A673 (cell line): ENCODE data around the gene AGRN. TPM values are rescaled to one million over a fixed set of nuclear protein-coding genes. Genes with fewer than 3 reads are reported as not detected.

Experiments used
- BruUV-seq: library from RNA; stranded (reverse); fragments of 400-500 nt; replicated peaks from 2 replicates; lab custom pipeline; 2021; lab: Mats Ljungman, UMichigan
- CTCF ChIA-PET: fragments of 300-600 bp; sonication (Branson Sonifier 250); formaldehyde crosslinking; loops from one replicate; lab custom pipeline; 2022; ENCODE audit warnings: antibody characterized with exemption; lab: Charles Lee
- POLR2A ChIA-PET: fragments of 300-600 bp; sonication (Branson Sonifier 250); formaldehyde crosslinking; loops from one replicate; lab custom pipeline; 2022; ENCODE audit warnings: antibody characterized with exemption; ENCODE audit not compliant: low non-redundant PET; lab: Charles Lee
- DNase-seq: peaks from one replicate; pipeline ENCODE4 v3.0.0-alpha.2; 2015; ENCODE audit warnings: low spot score
- H3K27ac ChIP-seq: fragments of 200-600 bp; sonication (generic); 2 replicates; pipeline ENCODE4 v1.5.1; 2016; ENCODE audit warnings: mixed run types, low read depth, mild to moderate bottlenecking, mixed read lengths, antibody characterized with exemption, low read length; ENCODE audit not compliant: poor library complexity, severe bottlenecking
- H3K27me3 ChIP-seq: fragments of 200-600 bp; sonication (generic); replicated peaks from 2 replicates; pipeline ENCODE4 v1.6.1; 2017; ENCODE audit warnings: mixed run types, low read depth, mild to moderate bottlenecking, mixed read lengths, antibody characterized with exemption, low read length; ENCODE audit not compliant: insufficient read depth, poor library complexity
- H3K36me3 ChIP-seq: fragments of 200-600 bp; sonication (generic); 2 replicates; pipeline ENCODE4 v1.6.1; 2016; ENCODE audit warnings: mixed run types, mild to moderate bottlenecking, mixed read lengths, antibody characterized with exemption, low read length; ENCODE audit not compliant: insufficient read depth, poor library complexity, severe bottlenecking
- H3K4me1 ChIP-seq: fragments of 200-600 bp; sonication (generic); 2 replicates; pipeline ENCODE4 v1.6.1; 2017; ENCODE audit warnings: mixed run types, mild to moderate bottlenecking, mixed read lengths, antibody characterized with exemption, low read length; ENCODE audit not compliant: insufficient read depth, poor library complexity, severe bottlenecking
- H3K4me3 ChIP-seq: fragments of 200-600 bp; sonication (generic); 2 replicates; pipeline ENCODE4 v1.5.1; 2016; ENCODE audit warnings: low read depth, mixed run types, mild to moderate bottlenecking, mixed read lengths, low read length; ENCODE audit not compliant: poor library complexity, severe bottlenecking
- H3K9me3 ChIP-seq: fragments of 200-600 bp; sonication (generic); 2 replicates; pipeline ENCODE4 v1.6.1; 2016; ENCODE audit warnings: mixed run types, low read depth, mild to moderate bottlenecking, mixed read lengths, antibody characterized with exemption, low read length; ENCODE audit not compliant: poor library complexity, severe bottlenecking
- EZH2 ChIP-seq: fragments of 200-600 bp; sonication (generic); IDR thresholded peaks from 2 replicates; pipeline ENCODE4 v1.6.1; 2017; ENCODE audit warnings: borderline replicate concordance, low read depth, mild to moderate bottlenecking, mixed read lengths, antibody characterized with exemption, low read length; ENCODE audit not compliant: poor library complexity, severe bottlenecking
- intact Hi-C: fragments of 100-400 bp; cut with micrococcal nuclease; formaldehyde crosslinking; loops from one replicate; pipeline ENCODE4 v1.10.0; 2022; ENCODE audit not compliant: unreplicated experiment
- total RNA-seq: library from RNA; stranded (reverse); gene quantifications from 2 replicates; pipeline ENCODE4 v1.2.3, GENCODE V29; 2021
- TF ChIP-seq, protein P1 (sequence below): fragments of 300-800, 200-600 bp; sonication (generic); conservative IDR thresholded peaks from 2 replicates; pipeline ENCODE4 v1.5.1; 2017; ENCODE audit warnings: low read depth, mild to moderate bottlenecking, antibody characterized with exemption, low read length, moderate library complexity, mixed read lengths

Gene AGRN
- total RNA-seq, 1 experiment from 2014 or later: 151 TPM

DNA sequence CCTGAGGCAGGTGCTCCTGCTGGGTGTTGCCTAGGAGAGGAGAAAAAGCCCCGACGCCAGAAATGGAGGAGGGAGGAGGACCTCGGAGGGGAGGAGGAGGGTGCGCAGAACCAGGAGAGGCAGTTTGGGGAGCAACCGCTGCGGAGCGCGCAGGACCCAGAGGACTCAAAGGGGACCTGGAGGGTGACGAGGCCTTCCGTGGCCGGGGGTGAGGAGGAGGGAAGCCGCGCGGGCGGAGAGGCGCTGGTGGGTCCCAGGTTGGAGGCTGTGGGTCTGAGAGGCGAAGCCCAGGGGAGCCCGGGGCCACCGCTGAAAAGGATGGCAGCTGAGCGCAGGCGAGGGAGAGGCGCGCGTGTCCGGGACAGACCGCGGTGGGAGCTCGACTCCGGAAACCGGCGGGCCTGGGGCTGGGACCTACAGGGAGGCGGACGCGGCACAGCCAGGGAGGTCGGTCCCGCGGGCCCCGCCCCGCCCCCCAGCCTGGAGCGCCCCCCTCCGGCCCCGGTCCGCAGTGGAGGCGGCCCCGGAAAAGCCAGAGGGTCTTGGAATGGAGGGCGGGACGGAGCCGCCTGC is 39.1 kb downstream of the AGRN start:
- intact Hi-C loops: no loop called here
- Histone ChIP-seq H3K9me3 (no peaks in the 10 kb centered on the region), H3K36me3 (peaks cover 5% of the 10 kb centered on the region), H3K27ac (no peak overlapping the region), H3K27me3 (no peaks in the 10 kb centered on the region), H3K4me1 (peaks cover 27% of the 10 kb centered on the region), H3K4me3 (peak overlapping the region; percentile 55)
- peak; percentile 51 for DNase-seq
- TF ChIP-seq EZH2: no peak
- TF ChIP-seq, protein P1, sequence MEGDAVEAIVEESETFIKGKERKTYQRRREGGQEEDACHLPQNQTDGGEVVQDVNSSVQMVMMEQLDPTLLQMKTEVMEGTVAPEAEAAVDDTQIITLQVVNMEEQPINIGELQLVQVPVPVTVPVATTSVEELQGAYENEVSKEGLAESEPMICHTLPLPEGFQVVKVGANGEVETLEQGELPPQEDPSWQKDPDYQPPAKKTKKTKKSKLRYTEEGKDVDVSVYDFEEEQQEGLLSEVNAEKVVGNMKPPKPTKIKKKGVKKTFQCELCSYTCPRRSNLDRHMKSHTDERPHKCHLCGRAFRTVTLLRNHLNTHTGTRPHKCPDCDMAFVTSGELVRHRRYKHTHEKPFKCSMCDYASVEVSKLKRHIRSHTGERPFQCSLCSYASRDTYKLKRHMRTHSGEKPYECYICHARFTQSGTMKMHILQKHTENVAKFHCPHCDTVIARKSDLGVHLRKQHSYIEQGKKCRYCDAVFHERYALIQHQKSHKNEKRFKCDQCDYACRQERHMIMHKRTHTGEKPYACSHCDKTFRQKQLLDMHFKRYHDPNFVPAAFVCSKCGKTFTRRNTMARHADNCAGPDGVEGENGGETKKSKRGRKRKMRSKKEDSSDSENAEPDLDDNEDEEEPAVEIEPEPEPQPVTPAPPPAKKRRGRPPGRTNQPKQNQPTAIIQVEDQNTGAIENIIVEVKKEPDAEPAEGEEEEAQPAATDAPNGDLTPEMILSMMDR: peak; percentile 44; the same call in 1 of the 2 replicates
- POLR2A ChIA-PET: no interaction called here
- BruUV-seq: no TSS peak
- CTCF ChIA-PET: interaction anchor here (0.9 kb wide), 1 partner anchor 40 kb away, joined by 10 read pairs; no protein-coding TSS in a partner anchor

DNA sequence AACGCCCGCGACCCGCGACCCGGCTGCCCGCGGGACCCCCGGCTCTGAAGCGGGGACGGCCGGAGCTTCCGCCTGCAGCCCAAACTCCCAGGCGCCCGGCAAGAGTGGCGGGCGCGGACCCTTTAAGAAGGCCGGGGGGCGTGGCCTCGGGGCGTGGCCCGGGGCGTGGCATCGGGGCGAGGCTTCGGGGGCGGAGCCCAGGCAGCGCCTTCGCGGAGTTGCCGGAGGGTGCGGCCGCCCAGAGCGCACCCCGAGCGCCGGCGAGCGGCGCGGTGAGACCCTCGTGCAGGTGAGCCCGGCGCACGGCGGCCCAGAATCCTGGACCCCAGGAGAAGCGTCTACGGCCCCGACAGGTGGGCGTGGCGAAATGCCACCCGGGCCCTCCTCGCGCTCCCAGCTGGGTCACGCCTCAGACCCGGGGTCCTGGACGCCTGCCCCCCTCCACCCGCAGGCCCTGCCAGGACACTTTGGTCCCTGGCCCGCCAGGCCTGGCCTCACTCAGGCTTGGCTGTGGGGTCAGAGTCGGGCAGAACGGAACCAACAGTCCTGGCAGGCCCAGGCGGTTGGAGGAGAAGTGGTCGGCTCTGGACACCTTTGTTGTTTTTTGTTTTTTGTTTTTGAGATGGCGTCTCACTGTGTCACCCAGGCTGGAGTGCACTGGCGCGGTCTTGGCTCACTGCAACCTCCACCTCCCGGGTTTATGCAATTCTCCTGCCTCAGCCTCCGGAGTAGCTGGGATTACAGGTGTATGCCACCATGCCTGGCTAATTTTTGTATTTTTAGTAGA is 39.8 kb downstream of the AGRN start:
- H3K36me3 ChIP-seq: peaks cover 3% of the 10 kb centered on the region
- H3K4me1 ChIP-seq: peaks cover 30% of the 10 kb centered on the region
- intact Hi-C loops: loop anchor here (5.0 kb wide), 2 partner anchors 57 to 77 kb away; partner anchors contain the start of genes HES4 and PERM1
- peak; percentile 92 for DNase-seq
- H3K27ac ChIP-seq: no peak overlapping the region
- ChIA-PET POLR2A (no interaction called here), CTCF (interaction anchor here (0.6 to 0.9 kb wide), 2 partner anchors 40 to 128 kb away, joined by 3 to 10 read pairs; no protein-coding TSS in a partner anchor)
- no peak for TF ChIP-seq EZH2
- TF ChIP-seq, protein P1: no peak
- peak overlapping the region; percentile 55 for H3K4me3 ChIP-seq
- H3K27me3 ChIP-seq: no peaks in the 10 kb centered on the region
- no peaks in the 10 kb centered on the region for H3K9me3 ChIP-seq
- BruUV-seq: no TSS peak

DNA sequence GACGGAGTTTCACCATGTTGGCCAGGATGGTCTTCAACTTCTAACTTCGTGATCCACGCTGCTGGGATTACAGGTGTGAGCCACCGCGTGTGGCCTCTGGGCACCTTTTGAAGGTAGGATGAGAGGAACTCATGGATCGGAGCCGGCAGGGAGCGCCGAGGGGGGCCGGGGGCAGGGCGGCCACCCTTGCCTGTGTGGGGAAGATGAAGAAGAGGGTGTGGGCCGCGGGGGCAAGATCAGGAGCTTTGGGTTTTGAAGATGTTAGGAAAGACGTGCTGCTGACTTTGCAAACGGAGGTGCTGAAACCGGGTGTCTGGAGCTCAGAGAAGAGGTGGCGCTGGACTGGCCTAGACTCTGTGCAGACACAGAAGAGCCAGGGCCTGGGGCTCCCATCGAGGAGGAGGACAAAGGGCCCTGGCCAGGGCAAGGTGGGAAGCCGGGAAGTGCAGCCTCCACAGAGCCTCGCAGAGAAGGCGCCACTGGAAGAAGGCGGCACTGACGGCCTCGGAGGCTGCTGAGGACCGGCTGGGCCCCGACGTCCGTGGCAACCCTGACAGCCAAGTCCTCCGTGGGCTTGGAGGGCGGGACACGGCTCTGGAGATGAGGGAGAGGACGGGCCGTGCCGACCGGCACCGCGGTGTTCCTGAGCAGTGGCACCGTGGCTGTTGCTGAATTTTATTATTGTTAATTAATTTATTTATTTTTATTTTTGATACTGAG is 40.5 kb downstream of the AGRN start:
- no peak for DNase-seq
- intact Hi-C loops: loop anchor here (5.0 kb wide), 2 partner anchors 58 to 78 kb away; partner anchors contain the start of genes HES4 and PERM1
- H3K4me1 ChIP-seq: peaks cover 30% of the 10 kb centered on the region
- BruUV-seq: no TSS peak
- ChIA-PET CTCF (interaction anchor here (0.5 to 0.6 kb wide), 2 partner anchors 35 to 127 kb away, joined by 3 read pairs; no protein-coding TSS in a partner anchor), POLR2A (no interaction called here)
- H3K9me3 ChIP-seq: no peaks in the 10 kb centered on the region
- no peaks in the 10 kb centered on the region for H3K36me3 ChIP-seq
- TF ChIP-seq, protein P1: no peak
- no peak for TF ChIP-seq EZH2
- no peak overlapping the region for H3K4me3 ChIP-seq
- no peak overlapping the region for H3K27ac ChIP-seq
- no peaks in the 10 kb centered on the region for H3K27me3 ChIP-seq
